Lung microvascular endothelial cell (primary cell): Measurements from ENCODE around the gene ANKRD63. TPM values are rescaled to one million over a fixed set of nuclear protein-coding genes. Genes with fewer than 3 reads are reported as not detected.

Experiments
- DNase-seq, 2 donors: peaks; one replicate each; pipeline versions ENCODE4 v3.0.0 to v3.0.0-alpha.2; 2010; ENCODE audit warnings: low read depth in 2 of 2
- total RNA-seq: library from RNA; depleted of rRNA; stranded (reverse); fragments of >200 nt; gene quantifications from 2 replicates; pipeline ENCODE4 v1.2.1, GENCODE V29; 2014

ANKRD63 gene
- total RNA-seq, 1 donor from 2014 or later = not detected

DNA sequence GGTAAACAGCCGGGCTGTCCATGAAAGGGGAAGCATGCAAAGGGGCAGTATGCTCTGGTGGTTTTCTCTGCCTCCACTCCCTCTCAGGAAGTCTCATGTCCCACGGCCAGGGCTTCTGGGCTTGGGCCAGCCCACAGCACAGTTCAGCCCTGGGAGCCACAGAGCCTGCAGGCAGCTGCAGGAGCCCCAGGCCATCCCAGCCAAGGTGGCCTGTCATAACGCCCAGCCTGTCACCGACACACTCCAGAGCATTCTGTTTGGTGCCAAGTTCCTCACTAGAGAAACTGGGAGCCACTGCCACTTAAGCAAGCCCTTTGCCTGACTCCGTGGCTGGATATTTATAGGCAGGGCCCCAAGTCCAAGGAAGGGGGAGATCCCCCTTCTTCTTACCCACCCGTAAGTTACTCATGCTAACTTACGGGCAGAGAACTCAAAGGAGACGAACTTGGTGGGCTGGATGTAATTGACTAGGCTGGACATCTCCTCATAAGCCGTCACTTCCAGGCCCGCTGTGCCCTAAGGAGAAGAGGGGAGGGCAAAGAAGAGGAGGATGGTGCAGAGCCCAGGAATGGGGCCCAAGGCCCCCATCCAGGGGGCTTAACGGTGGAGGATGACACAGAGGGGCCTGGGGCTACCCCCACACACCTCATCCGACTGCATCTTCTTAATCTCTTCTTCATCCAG is 13.2 kb upstream of the ANKRD63 start:
- DNase-seq = no peak

- DNase-seq = no peak
These were observed 12.4 kb upstream of the ANKRD63 start for GRCh38 chr15:40295297-40295696.

- no peak for DNase-seq
These were observed 11.3 kb upstream of the ANKRD63 start for GRCh38 chr15:40293905-40294895.

DNA sequence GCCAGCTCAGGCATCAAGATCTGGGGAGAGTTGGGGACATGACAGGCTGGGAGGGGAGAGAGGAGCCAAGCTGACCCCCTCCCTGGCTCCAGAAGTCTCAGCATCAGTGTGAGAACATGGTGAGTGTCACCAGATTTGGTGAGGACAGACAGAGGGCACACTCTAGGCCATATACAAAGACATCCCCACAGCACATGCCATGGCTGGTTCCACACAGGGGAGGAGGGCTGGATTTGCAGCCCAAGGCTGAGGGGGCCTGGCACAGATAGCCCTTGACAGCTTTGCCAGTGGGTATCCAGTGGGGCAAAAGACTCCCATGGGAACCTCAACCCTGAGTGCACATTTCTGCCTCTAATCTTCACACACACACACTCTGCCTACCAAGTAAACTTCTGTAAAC is 10.1 kb upstream of the ANKRD63 start:
- no peak for DNase-seq

- no peak for DNase-seq
These were observed 9.4 kb upstream of the ANKRD63 start for GRCh38 chr15:40292246-40292645.

DNA sequence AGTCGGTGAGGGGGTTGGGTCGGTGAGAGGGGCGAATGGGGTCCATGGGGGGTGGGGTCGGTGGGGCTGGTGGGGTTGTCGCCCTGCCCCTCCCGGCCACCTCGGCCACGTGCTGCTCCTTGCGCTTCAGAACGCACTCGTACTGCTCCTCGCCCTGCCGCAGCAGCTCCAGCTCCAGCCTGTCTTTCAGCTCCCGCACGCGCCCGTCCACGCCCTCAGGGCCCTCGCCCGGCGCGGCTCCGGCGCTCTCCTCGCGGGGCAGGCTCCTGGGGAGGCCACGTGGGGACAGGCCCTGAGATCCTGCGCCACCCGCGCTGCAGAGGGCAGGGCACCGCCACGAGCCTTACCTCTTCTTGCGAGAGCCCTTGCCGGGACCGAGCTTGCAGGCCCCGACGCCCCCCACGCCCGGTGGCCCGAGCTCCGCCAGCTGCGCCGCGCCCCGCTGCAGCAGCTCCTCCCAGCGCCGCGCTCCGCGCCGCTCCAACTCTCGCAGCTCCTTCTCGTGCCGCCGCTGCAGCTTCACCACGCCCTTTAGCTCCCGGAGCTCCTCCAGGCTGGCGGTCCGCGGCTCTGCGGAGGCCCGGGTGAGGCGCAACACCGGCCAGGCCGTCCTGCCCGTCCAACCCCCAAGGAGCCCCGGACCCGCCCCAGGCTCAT is 8.2 kb upstream of the ANKRD63 start:
- peak in 1 of 2 donors; percentile 63 for DNase-seq

- DNase-seq = no peak
These were observed 7.7 kb upstream of the ANKRD63 start for GRCh38 chr15:40290545-40290917.

DNA sequence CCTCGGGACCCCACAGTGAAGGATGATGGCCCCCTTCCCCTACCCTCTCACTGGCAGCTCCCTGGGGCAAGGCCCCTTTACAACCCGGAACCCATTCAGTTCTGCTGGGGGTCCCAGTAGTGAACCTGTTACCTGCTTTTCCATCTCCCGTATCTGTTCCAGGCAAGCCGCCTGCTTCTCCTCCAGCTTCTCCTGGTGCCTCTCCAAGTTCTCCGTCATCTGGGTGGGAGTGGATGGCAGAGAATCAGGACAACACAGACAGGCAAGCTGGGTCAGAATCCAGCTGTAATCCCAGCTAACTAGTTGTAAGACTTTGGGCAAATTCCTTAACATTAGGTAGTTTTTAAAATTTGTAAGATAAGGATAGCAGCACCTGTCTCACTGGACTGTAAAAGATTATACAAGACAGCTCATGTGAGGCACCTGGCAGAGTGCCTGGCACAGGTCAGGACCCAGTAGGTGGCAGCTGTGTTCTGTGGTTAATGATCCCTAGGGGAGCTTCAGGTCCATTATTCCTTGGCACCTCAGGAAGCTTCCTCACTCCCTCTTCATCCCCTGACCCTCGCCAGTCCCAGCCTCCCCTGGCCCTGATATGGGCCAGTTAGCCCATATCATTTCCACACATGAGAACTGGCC is 6.4 kb upstream of the ANKRD63 start:
- no peak for DNase-seq

- DNase-seq = no peak
These were observed 5.1 kb upstream of the ANKRD63 start for GRCh38 chr15:40287968-40288367.

DNA sequence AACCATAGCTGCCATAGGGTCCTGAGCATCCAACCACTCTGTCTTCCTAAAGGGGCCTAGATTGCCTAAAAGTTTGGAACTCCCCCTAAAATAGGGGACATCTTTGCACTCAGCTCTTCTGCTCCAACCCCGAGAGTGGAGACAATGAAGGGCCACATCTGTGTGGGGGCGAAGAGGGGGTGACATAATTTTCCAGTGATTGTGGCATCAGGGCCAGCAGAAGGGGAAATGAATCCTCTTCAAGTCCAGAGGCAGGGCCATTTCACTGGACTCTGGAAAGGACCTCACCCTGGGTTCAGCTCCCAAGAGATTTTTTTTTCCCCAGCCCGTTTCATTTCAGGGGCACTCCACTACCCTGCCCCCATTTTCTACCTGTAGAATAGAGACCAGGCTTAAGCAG is 4.6 kb upstream of the ANKRD63 start:
- DNase-seq = no peak

- no peak for DNase-seq
These were observed 3.9 kb upstream of the ANKRD63 start for GRCh38 chr15:40286794-40287193.

GRCh38 chr15:40286061-40286532 is 3.2 kb upstream of the ANKRD63 start:
- DNase-seq = no peak

GRCh38 chr15:40285554-40286011 is 2.7 kb upstream of the ANKRD63 start:
- no peak for DNase-seq

GRCh38 chr15:40285151-40285550 is 2.3 kb upstream of the ANKRD63 start:
- no peak for DNase-seq

DNA sequence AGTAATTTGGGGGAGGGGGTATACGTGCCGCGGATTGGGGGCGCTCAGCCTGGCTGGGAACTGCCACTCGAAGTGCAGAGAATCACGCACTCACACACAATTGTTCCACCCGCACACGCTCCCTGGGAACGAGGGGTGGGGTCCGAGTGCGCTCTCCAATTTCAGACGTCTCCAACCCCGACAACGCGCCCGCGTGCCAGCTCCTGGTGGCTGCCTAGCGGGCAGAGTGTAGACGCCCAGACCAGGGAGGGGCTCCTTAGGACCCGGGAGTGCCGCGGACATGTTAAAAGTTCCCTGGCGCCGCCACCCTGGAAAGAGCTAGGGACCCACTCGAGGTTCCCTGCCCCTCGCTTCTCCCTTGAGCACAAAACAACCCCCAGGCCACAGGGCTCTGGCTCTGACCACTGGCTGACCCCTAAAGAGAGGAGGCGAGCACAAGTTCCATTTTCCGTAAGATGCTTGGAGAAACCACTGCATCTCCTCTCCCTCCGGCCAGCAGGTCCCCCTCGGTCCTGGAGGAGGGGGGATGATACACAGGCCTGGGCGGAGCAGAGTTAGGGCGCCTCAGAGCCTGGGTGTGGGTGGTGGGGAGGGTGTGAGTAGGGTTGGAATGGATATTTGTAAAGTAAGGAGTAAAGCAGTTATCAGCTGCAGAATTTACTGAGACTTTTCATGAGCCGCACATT is 894 bp upstream of the ANKRD63 start:
- DNase-seq = no peak

DNA sequence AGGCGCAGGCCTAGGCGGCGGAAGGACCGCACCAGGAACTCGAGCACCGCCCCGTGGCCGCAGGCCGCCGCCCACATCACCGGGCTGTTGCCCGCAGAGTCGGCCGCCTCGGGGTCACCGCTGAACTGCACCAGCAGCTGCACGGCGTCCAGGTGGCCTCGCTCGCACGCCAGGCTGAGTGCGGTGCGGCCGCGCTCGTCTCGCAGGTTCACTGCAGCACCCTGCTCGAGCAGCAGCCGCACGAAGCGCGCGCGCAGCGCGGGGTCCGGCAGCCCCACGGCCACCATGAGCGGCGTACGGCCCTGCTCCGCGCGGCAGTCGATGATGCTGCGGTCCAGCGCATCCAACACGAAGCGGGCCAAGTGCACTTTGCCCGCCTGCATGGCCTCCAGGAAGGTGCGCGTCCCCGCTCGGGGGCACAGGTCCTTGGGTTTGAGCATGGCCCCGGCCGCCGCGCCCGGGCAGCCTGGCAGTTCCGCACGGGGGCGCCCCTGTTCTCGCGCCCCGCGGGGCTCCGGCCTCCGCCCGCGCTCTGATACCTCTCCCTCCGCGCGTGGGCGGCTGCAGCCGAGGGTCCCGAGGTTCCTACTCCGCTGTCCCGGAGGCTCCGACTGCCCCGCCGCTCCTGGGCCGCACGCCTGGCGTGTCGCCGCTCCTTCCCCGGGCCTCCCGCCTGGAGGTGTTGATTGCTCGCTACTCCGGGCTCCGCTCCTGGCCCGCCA is 556 bp downstream of the ANKRD63 start:
- peak; percentile 28 to 37 for DNase-seq

DNA sequence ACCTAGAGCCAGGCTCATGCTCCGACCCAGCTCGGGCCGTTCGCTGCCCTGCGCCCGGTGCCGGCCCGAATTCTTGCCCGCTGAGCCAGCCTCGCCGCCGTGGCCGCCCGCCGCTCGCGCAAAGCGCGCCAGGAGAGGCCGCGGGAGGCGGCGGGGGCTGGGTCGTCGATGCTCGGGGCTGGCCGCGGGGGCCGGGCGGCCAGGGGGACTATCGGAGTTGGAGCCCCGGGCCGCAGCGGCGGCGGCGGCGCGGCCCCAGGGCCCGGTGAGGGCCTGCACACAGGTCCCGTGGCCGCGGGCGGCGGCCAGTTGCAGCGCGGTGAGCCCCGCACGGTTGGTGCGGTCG is 1.1 kb downstream of the ANKRD63 start:
- DNase-seq = no peak

GRCh38 chr15:40281057-40281800 is 1.6 kb downstream of the ANKRD63 start:
- no peak for DNase-seq

- no peak for DNase-seq
These were observed 2.4 kb downstream of the ANKRD63 start for GRCh38 chr15:40280260-40281056.
